Epithelial cell of proximal tubule (primary cell): ENCODE results near the gene OSBPL5. TPM values are rescaled to one million over a fixed set of nuclear protein-coding genes. Genes with fewer than 3 reads are reported as not detected.

ENCODE experiments used
- DNase-seq: peaks from one replicate; pipeline ENCODE4 v3.0.0-alpha.2; 2011; ENCODE audit warnings: low read depth
- H3K4me3 ChIP-seq: 2 replicates; pipeline ENCODE4 v1.5.1; 2011; ENCODE audit warnings: low read depth, mild to moderate bottlenecking, low read length
- total RNA-seq: library from RNA; depleted of rRNA; stranded (reverse); fragments of >200 nt; gene quantifications from 2 replicates; pipeline ENCODE4 v1.2.3, GENCODE V29; 2015
- TF ChIP-seq, protein P1 (sequence below): conservative IDR thresholded peaks from 2 replicates; pipeline ENCODE4 v1.5.1; 2012; ENCODE audit warnings: low read depth, mild to moderate bottlenecking, low read length

OSBPL5 gene
- total RNA-seq, 1 donor from 2014 or later, result 25.3 TPM

GRCh38 chr11:3126901-3127691, 38.0 kb downstream of the OSBPL5 start:
- H3K4me3 ChIP-seq, result no peak overlapping the region
- TF ChIP-seq, protein P1, sequence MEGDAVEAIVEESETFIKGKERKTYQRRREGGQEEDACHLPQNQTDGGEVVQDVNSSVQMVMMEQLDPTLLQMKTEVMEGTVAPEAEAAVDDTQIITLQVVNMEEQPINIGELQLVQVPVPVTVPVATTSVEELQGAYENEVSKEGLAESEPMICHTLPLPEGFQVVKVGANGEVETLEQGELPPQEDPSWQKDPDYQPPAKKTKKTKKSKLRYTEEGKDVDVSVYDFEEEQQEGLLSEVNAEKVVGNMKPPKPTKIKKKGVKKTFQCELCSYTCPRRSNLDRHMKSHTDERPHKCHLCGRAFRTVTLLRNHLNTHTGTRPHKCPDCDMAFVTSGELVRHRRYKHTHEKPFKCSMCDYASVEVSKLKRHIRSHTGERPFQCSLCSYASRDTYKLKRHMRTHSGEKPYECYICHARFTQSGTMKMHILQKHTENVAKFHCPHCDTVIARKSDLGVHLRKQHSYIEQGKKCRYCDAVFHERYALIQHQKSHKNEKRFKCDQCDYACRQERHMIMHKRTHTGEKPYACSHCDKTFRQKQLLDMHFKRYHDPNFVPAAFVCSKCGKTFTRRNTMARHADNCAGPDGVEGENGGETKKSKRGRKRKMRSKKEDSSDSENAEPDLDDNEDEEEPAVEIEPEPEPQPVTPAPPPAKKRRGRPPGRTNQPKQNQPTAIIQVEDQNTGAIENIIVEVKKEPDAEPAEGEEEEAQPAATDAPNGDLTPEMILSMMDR, result no peak
- no peak for DNase-seq

DNA sequence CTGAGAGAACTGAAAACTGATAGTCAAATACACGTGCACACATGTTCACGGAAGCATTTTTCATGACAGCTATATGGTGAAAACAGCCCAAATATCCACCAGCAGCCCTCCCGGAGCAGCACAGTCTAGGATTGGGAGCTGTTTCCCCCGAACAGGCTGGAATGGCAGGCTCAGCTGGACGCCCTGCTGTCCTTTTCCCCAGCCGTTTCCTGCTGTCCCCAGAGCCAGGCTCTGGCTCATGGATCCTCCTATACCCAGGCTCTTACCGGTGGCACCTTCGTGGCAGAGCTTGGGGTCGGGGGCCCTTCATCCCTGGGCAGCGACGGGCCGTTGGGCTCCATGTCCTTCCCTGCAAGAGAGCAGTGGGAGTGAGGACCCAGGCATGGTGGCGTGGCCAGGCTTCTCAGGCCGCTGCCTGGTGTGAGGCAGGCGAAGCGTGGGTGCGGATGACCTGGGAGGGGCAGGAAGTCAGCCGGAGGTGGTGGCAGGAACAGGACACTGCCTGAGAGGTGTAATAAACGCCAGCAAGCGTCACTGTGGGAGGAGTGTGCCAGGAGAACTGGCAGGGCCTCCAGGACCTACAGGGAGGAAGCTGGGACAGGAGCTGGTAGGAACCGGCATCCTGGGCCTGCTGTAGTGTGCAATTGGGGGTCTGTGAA, 38.8 kb downstream of the OSBPL5 start:
- DNase-seq, result no peak
- H3K4me3 ChIP-seq, result no peak overlapping the region
- TF ChIP-seq, protein P1, result no peak

DNA sequence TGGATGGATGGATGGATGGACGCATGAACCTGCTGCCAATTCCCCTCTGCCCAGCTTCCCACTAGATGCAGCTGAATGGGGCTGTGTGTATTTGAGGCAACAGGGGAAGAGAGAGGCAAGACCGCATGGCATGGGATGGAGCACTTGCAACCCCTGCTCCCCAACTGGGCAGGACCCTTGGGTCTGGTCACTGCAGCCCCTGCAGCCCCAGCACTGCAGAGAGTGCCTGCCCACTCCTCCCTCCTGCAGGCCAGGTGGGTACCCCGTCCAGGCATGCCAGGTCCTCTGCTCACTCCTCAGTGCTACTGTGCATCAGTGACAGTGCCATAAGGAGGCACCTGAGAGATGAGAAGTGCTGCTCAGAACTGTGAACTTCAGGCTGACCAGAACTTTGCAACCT, 40.3 kb downstream of the OSBPL5 start:
- H3K4me3 ChIP-seq, result no peak overlapping the region
- TF ChIP-seq, protein P1, result no peak
- no peak for DNase-seq

DNA sequence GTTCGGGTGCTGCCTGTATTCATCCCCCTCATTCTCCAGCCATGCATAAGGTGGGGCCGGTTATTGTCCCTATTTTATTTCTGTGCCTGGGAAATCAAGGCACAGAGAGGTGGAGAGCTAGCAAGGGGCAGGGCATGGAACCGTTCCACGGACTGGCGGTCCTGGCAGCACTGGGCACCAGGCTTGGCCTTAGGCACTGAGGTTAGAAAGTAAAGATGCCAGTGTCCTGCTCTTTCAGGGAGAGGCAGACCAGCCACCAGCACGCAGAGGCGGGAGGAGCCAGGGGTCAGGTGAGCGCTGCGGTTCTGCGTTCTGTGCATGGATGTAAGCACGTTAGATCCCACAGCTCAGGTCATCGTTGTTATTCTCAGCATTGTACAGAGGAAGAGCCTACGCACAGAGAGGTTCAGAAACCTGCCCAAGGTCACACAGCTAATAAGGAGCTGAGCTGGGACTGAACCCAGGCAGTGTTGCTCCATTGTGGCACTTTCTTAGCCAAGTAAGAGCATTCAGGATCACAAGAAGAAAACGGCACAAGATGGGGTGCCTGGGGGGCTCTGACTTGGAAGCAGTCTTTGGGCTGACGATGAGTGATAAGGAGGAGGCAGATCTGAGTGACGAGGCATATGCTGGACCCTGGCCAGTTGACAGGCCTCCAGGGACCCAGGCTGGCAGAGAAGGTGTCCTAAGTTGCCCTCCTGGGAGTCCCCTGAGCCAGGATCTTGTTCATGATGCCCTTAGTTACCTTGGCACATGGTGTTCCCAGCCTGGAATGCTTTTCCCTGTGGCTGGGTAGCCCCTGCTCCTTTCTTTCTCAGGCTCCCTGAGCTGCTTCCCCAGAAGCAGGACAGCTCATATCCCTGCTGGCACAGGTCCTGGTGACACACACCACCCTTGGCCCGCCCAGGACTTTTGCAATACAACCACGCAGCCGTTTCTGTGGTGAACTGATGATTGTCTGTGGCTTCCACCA, 41.1 kb downstream of the OSBPL5 start:
- H3K4me3 ChIP-seq, result no peak overlapping the region
- TF ChIP-seq, protein P1, result no peak
- DNase-seq, result peak; percentile 79

DNA sequence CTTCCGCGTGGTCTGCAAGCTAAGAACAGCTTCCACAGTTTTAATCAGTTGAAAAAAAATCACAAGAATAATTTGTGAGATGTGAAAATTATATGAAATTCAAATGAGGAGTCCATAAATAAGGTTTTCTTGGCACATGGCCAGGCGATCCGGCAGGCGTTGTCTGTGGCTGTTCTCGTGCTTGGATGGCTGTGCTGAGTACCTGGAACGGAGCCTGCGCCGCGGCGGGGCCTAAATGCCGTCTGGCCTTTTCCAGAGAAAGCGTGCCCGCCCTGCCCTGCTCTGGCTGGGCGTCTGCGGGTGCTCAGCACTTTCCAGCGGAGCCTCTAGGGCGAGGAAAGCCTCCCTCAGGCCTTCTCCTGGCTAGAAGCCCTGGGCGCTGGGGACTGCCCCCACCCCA, 41.8 kb downstream of the OSBPL5 start:
- H3K4me3 ChIP-seq, result no peak overlapping the region
- TF ChIP-seq, protein P1, result no peak
- DNase-seq, result no peak

DNA sequence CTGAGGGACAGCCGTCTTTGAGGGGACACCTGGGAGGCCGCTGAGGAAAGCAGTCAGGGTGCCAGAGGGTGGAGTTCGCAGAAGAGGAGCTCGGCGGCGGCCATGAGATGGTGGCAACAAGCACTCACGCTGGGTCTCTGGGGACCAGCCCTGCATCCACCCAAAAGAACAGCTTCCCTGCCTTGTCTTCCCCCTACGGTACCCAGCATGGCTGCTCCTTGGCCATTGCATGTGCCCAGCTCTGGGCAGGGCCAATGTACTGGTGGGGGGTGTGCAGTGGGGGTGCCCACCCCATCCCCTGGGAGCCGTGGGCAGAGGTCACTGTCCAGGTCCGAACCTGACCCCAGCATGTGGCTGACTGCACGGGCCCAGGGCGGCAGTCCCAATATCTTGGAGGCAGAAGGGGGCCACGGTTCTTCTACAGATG, 42.3 kb downstream of the OSBPL5 start:
- no peak overlapping the region for H3K4me3 ChIP-seq
- DNase-seq, result no peak
- TF ChIP-seq, protein P1, result no peak
